ENCODE data around the gene INHBE.

Gene INHBE

DNA sequence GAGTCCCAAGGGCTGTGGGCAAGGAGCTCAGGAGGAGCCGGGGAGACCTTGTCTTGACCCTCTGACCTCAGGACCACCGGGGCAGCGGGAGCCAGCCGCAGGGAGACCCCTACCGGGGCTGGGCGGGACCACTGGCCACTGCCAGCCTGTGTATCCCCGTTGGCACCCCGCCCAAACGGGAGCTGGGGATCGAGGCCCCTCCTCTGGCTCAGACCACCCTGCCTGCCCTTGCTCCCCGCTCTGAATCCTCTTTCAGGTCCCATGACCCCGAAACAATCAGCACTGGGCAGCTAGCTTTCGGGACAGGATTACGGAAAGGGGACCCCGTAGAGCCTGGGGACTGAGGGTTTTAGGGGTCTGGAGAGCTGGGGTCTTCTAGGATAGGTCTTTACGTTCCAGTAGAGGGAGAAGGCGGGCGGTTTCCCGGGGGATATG is 5.8 kb downstream of the INHBE start:
- DNase-seq (ENCODE audit: low read depth in 2 of 2), result no peak

DNA sequence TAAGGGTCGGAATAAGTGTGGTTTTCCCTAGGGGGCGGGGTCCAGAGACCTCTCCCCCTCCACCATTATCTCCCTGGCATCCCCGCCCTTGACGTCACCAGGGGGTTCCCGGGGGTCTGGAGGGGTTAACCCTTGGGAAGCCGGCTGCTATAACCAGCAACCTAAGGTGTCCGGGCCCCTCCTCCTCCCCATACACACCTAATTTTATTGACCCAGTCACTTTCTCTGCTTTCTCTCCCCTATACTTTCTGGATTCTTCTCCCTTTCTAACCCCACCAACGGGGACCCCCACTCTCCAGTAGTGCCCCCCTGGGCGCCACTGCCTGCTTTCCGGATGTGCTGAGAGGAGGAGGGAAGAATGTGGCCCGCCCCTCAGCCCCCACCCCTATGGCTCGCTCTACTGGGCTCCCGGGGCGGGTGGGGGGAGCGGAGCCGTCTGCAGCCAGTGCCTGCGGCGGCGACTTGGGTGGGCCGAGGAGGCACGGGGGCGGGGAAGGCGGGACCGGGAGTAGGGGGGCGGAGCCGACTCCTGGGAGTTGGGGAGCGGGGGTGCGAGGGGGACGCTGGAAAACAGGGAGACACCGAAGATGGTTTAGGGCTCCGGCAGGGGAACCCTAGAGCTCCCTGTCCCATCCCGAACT is 6.3 kb downstream of the INHBE start:
- peak in 1 of 2 donors; percentile 45 for DNase-seq (ENCODE audit: low read depth in 2 of 2)

DNA sequence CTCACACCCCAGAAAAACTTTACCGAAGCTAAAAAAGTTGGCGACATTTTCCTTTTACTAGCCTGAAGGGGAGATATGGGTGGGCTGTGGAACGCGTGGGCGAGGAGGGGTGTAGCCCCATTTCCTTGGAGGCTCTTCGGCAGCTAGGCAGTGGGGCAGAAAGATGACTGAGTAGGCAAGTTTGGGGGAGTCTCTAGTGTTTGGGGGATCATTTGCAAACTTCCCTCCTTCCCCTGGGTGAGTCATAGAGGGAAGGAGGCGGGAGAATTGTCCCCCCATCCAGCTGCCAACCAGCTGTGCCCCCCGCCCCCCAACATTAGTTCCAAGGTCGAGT is 6.8 kb downstream of the INHBE start:
- no peak for DNase-seq (ENCODE audit: low read depth in 2 of 2)

DNA sequence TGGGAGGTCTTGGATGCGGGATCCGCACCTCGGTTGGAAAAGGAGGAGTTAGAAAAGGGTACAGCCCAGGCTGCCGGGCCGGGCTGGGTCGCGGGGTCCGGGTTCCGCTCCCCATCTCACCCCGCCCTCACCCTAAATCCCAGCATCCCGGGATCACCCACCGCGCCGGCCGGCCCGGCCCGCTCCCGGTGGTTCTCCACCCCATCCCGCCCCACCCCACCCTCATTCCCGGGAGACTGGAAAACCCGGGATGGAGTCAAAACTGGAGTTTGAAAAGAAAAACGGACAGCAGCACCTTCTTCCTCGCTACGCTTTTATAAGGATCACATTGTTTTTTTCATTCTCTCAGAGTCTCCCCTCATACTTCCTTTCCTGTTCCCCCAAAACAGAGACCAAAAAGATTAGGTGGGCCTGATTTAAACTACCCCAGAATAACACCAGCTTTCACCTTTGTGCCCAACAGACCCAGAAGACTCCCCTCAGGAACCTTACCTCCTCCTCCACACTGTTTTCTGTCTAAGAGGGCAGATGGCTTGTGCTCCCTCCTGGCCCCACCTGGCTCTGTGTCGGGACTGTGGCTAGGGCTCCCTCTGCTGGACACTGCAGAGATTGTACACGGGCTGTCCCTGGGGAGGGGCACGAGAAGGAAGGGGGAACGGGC is 7.3 kb downstream of the INHBE start:
- peak; percentile 76 to 82 for DNase-seq (ENCODE audit: low read depth in 2 of 2)

DNA sequence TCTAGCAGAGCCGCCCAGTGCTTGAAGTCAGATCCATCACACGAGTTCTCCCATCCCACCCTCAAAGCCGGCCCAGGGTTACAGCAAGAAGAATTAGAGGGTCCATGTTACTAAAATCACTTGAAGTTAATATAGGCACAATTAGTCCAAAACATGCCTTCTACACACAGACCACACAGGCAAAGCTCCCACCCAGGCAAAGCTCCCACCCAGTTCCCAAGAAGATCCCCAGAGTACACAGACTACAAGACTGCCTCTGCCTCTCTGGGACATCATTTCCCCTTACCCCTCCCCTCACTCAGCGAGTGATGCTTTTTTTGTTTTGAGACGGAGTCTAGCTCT is 7.8 kb downstream of the INHBE start:
- DNase-seq (ENCODE audit: low read depth in 2 of 2), result no peak

DNA sequence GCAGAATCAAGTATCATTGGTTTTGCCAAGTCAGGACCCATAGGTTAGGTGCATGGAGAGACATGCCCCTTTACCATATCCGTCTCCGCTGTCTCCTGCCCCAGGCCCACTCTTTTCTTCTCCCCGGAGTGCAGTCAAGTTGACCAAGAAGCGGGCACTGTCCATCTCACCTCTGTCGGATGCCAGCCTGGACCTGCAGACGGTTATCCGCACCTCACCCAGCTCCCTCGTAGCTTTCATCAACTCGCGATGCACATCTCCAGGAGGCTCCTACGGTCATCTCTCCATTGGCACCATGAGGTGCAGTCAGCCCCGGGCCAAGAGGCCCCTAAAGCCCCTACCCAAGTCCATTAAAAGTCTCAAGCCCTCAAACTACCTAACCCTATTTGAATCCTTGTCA is 9.5 kb downstream of the INHBE start:
- no peak for DNase-seq (ENCODE audit: low read depth in 2 of 2)

DNA sequence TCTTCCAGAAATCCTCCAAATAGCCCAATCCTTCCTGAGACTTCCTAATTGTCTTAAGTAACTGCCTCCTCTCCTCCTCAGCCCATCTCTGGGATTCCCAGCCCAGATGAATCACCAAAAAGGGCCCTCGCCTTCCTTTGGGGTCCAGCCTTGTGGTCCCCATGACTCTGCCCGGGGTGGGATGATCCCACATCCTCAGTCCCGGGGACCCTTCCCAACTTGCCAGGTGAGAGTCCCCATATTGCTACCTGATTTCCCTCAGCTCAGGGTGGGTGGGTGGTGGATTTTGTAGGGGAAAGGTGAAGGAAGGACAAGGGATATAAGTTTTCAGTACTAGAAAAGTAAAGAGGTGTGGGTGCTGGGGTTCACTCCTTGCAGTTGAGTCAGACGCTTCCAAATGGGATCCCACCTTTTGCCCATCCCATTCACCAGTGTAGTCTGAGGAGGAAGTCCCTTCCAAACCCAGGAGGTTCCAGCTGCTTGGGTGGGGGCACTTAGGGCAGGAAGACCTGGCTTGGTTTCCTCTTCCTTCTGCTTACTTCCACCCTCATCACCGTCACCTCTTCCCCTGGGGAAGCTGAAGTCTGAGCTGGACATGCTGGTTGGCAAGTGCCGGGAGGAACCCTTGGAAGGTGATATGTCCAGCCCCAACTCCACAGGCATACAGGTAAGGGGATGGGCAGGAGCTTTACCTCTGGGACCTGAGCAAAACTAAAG is 10.1 kb downstream of the INHBE start:
- no peak for DNase-seq (ENCODE audit: low read depth in 2 of 2)

DNA sequence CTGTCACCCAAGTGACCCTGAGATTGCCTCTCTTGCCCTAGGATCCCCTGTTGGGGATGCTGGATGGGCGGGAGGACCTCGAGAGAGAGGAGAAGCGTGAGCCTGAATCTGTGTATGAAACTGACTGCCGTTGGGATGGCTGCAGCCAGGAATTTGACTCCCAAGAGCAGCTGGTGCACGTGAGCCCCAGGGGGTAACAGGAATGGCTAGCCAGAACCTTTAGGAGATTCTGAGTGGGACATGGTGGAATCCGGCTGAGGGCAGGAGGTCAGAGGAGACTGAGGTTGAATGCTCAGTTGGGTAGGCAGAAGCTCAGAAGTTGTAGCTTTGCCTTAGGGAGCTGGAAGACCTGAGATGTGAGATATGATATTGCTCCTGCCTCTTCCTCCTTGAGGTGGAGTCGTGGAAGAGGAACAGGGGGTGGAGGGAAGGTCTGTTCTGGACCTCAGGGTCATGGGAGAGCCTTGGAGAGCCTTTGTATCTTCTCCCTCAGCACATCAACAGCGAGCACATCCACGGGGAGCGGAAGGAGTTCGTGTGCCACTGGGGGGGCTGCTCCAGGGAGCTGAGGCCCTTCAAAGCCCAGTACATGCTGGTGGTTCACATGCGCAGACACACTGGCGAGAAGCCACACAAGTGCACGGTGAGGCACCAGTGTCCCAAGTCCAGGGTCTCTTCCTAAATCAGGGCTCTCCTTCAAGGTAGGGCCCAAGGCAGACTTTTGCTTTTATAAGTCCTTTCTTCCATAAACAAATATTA is 10.8 kb downstream of the INHBE start:
- DNase-seq (ENCODE audit: low read depth in 2 of 2), result no peak

DNA sequence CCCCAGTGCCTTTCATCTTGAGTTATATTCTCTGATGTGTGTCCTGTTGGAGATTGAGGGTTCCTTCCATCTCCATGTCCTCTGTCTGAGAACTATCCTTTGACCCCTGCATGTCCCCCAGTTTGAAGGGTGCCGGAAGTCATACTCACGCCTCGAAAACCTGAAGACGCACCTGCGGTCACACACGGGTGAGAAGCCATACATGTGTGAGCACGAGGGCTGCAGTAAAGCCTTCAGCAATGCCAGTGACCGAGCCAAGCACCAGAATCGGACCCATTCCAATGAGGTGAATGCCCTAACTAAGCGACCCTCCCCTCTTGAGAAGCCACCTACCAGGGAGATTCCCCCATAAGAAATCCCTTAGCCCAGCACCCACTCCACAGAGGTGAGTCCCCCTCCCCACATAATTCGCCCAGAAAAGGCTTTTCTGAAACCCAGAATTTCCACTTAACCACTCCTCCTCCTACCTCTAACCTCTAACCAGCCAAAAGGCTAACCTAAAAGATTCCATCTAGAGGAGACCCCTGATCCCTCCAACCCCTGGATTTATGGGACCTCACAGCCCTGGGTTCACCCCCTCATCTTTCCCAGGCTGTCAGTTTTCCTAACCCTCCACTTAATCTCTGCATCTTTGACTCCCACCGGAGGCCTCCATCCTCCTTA is 12.2 kb downstream of the INHBE start:
- DNase-seq (ENCODE audit: low read depth in 2 of 2), result no peak

DNA sequence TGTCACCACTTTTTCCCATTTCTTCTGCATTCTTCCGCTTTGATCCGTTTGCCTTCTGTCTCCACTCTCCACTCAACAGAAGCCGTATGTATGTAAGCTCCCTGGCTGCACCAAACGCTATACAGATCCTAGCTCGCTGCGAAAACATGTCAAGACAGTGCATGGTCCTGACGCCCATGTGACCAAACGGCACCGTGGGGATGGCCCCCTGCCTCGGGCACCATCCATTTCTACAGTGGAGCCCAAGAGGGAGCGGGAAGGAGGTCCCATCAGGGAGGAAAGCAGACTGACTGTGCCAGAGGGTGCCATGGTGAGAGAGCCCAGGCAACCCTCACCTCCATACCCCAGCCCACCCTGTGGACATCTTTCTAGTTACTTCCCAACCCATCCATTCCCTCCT is 12.8 kb downstream of the INHBE start:
- no peak for DNase-seq (ENCODE audit: low read depth in 2 of 2)

DNA sequence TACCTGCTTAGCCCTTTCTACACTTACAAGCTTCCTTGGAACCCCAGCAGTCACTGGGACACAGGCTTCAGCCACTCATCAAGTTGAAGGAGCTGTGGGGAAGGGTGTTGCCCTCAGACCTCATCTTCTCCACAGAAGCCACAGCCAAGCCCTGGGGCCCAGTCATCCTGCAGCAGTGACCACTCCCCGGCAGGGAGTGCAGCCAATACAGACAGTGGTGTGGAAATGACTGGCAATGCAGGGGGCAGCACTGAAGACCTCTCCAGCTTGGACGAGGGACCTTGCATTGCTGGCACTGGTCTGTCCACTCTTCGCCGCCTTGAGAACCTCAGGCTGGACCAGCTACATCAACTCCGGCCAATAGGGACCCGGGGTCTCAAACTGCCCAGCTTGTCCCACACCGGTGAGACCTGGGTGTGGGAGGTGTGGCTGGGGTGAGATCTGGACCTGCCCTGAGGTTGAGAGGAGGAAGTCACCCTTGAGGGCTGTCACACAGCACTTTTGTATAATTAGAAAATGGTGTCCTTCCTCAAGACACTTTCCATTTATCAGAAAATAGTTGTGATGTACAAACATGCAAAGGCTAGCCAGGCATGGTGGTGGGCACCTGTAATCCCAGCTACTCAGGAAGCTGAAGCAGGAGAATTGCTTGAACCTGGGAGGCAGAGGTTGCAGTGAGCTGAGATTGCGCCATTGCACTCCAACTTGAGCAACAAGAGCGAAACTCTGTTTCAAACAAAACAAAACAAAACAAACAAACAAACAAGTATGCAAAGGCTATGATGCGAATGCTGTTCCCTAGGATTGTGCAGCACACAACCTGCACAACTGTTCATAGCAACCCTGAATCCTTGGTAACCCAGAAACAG is 14.4 kb downstream of the INHBE start:
- DNase-seq (ENCODE audit: low read depth in 2 of 2), result no peak

DNA sequence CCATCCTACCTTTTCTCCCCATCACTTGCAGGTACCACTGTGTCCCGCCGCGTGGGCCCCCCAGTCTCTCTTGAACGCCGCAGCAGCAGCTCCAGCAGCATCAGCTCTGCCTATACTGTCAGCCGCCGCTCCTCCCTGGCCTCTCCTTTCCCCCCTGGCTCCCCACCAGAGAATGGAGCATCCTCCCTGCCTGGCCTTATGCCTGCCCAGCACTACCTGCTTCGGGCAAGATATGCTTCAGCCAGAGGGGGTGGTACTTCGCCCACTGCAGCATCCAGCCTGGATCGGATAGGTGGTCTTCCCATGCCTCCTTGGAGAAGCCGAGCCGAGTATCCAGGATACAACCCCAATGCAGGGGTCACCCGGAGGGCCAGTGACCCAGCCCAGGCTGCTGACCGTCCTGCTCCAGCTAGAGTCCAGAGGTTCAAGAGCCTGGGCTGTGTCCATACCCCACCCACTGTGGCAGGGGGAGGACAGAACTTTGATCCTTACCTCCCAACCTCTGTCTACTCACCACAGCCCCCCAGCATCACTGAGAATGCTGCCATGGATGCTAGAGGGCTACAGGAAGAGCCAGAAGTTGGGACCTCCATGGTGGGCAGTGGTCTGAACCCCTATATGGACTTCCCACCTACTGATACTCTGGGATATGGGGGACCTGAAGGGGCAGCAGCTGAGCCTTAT is 15.3 kb downstream of the INHBE start:
- DNase-seq (ENCODE audit: low read depth in 2 of 2), result no peak

DNA sequence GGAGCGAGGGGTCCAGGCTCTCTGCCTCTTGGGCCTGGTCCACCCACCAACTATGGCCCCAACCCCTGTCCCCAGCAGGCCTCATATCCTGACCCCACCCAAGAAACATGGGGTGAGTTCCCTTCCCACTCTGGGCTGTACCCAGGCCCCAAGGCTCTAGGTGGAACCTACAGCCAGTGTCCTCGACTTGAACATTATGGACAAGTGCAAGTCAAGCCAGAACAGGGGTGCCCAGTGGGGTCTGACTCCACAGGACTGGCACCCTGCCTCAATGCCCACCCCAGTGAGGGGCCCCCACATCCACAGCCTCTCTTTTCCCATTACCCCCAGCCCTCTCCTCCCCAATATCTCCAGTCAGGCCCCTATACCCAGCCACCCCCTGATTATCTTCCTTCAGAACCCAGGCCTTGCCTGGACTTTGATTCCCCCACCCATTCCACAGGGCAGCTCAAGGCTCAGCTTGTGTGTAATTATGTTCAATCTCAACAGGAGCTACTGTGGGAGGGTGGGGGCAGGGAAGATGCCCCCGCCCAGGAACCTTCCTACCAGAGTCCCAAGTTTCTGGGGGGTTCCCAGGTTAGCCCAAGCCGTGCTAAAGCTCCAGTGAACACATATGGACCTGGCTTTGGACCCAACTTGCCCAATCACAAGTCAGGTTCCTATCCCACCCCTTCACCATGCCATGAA is 16.0 kb downstream of the INHBE start:
- no peak for DNase-seq (ENCODE audit: low read depth in 2 of 2)

DNA sequence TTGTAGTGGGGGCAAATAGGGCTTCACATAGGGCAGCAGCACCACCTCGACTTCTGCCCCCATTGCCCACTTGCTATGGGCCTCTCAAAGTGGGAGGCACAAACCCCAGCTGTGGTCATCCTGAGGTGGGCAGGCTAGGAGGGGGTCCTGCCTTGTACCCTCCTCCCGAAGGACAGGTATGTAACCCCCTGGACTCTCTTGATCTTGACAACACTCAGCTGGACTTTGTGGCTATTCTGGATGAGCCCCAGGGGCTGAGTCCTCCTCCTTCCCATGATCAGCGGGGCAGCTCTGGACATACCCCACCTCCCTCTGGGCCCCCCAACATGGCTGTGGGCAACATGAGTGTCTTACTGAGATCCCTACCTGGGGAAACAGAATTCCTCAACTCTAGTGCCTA is 16.6 kb downstream of the INHBE start:
- no peak for DNase-seq (ENCODE audit: low read depth in 2 of 2)

DNA sequence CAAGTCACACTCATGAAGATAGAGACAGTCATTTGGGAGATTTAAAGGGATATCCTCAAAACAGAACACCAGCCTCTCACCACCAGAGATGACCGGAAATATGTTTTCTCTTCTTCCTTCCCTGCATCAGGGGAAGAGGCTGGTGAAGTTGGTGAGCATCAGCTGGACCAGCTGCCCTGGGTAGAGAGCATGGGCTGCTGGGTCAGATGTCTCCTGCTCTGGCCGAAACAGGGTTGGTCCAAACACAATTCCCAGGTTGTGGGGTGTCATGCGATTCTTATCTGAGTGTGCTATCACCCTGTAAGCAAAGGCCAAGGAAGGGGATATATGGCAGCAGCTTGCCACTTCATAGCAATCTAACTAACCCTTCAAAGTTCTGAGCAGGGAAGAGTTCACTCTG is 17.3 kb downstream of the INHBE start:
- DNase-seq (ENCODE audit: low read depth in 2 of 2), result no peak

DNA sequence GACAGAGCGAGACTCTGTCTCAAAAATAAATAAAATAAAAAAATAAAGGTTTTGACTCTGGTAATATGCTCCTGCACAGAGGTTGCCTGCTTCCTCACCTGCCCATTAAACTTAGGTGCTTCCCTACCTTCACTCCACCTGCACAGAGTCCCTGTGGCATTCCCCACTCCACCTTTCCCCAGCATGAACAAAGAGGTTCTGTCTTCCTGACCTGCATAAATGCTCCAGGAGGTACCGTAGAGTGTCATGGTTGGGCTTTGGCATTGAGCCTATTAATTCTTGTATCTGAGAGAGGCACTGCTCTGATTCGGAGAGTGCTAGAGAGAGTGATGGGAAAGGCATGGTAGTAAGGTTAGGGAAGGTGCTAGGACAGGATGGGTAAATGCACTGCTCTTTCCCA is 18.3 kb downstream of the INHBE start:
- DNase-seq (ENCODE audit: low read depth in 2 of 2), result no peak

DNA sequence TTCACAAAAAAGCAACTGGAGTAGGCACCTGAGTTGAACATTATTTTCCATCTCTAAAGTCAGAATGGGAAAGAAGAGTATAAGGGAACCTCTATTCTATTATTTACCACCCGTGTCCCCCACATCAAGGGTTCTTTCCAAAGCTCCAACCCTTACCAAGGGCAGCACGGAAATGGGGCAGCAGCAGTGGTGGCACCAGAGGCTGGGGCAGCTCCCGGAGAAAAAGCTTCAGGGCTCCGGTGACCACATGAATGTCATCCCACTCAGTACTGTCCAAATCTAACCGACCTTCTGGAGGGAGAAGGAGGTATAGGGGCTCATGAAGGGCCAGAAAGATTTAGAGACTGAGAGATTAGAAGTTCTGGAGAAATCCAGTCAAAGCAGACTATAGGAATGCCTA is 18.8 kb downstream of the INHBE start:
- no peak for DNase-seq (ENCODE audit: low read depth in 2 of 2)

DNA sequence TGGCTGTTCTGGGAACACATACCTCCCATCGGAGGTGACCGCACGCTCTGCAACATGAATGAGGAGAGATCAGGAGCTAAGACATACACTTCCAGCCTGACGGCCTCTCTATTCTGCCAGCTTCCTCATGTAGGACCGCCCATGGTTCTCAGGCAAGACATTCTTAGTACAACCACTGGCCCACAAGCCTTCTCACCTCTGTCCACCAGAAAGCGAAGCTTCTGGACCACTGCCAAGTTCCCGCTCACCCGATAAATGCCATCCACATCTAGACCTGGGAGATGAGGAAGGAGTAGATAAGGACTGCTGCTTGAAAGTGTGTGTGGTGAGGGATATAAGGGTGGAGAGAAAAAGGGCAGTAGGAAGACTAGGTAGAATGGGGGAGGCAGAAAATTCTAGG is 19.3 kb downstream of the INHBE start:
- DNase-seq (ENCODE audit: low read depth in 2 of 2), result no peak

DNA sequence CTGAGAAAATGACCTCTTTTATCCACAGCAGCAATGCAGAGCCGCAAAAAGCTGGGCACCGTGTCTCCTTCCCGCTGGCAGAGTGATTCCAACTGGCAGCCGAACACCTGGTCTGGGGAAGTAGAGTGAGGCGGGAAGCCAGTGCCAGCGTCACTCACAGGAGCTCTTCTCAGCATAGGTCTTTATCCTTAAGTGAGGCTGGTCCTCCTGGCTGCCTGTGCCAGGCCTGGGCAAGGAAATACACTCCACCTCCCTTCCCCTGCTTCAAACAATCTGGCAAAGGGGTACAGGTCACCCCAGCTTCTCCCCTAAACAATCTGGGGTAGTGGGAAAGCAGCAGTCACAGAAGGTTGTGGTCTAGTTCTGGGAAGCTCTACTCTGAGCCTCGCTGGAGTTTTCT is 19.8 kb downstream of the INHBE start:
- DNase-seq (ENCODE audit: low read depth in 2 of 2), result no peak
